Uterus (tissue), 2 donors: Measurements from ENCODE around the gene GDPD3.

Source experiments
- POLR2A ChIP-seq, 2 donors: fragments of 450-650 bp; IDR thresholded peaks; one replicate each; pipeline ENCODE4 v1.6.1; 2016; ENCODE audit warnings: antibody characterized with exemption in 2 of 2, mild to moderate bottlenecking in 1 of 2, moderate library complexity in 1 of 2
- TF ChIP-seq, protein P1 (sequence below), 4 experiments: fragments of 200-600 bp in 2 of 4; fragments of 450-650 bp in 2 of 4; sonication (generic) in 2 of 4; IDR thresholded peaks; one replicate each; pipeline ENCODE4 v1.5.1; 2016 to 2019; ENCODE audit warnings: antibody characterized with exemption in 4 of 4, mild to moderate bottlenecking in 2 of 4, moderate library complexity in 1 of 4

DNA sequence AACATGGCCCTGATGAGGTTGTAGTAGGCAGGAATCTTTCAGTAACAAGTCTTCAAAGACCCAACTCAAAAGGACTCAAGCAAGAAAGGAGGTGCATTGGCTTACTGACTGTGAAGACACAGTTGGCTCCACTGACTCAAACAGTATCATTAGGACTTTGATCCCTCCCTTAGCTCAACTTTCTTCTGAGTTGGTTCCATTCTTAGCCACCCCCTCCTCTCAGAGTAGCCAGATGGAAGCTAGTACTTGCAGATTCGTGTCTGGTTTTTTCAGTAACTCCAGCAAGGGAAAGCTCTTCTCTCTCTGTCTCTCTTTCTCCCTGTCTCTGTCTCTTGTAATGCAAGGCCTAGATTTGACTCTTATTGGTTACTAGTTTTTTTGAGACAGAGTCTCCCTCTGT lies 14.7 kb upstream of the GDPD3 start:
- TF ChIP-seq, protein P1, sequence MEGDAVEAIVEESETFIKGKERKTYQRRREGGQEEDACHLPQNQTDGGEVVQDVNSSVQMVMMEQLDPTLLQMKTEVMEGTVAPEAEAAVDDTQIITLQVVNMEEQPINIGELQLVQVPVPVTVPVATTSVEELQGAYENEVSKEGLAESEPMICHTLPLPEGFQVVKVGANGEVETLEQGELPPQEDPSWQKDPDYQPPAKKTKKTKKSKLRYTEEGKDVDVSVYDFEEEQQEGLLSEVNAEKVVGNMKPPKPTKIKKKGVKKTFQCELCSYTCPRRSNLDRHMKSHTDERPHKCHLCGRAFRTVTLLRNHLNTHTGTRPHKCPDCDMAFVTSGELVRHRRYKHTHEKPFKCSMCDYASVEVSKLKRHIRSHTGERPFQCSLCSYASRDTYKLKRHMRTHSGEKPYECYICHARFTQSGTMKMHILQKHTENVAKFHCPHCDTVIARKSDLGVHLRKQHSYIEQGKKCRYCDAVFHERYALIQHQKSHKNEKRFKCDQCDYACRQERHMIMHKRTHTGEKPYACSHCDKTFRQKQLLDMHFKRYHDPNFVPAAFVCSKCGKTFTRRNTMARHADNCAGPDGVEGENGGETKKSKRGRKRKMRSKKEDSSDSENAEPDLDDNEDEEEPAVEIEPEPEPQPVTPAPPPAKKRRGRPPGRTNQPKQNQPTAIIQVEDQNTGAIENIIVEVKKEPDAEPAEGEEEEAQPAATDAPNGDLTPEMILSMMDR (IDR thresholded peaks at IDR 0.05) = no peak
- TF ChIP-seq POLR2A (IDR thresholded peaks at IDR 0.05) = no peak
